Tibial nerve (tissue), 4 donors: Measurements from ENCODE around the gene SLC23A2.

Experiments
- CTCF ChIP-seq, 5 experiments: fragments of 200-600 bp in 3 of 5; fragments of 450-650 bp in 2 of 5; sonication (generic) in 3 of 5; IDR thresholded peaks; one replicate each; pipeline ENCODE4 v1.5.1; 2016 to 2019; ENCODE audit warnings: antibody characterized with exemption in 5 of 5, mild to moderate bottlenecking in 3 of 5, moderate library complexity in 2 of 5
- EP300 ChIP-seq, 2 donors: sonication (generic); formaldehyde crosslinking; IDR thresholded peaks; one replicate each; pipeline ENCODE4 v1.6.1; 2017; ENCODE audit warnings: antibody characterized with exemption in 2 of 2, mild to moderate bottlenecking in 1 of 2
- POLR2A ChIP-seq, 2 donors: fragments of 450-650 bp; IDR thresholded peaks; one replicate each; pipeline ENCODE4 v1.6.1; 2017; ENCODE audit warnings: antibody characterized with exemption in 2 of 2, mild to moderate bottlenecking in 2 of 2, moderate library complexity in 2 of 2

DNA sequence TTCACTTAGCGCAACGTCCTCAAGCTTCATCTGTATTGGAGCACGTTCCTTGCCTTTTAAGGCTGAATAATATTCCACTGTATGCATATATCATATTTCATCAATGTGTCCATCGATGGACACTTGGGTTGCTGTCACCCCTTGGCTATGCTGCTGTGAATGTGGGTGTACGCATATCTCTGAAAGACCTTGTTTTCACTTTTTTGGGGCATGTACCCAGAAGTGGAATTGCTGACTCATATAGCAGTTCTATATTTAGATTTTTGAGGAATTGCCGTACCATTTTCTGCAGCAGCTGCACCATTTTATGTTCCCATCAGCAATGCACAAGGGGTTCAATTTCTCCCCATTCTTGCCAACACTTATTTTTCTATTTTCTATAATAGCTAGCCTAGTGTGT is 22.8 kb upstream of the SLC23A2 start:
- TF ChIP-seq CTCF (IDR thresholded peaks at IDR 0.05): no peak
- no peak for TF ChIP-seq POLR2A (IDR thresholded peaks at IDR 0.05)
- no peak for TF ChIP-seq EP300 (IDR thresholded peaks at IDR 0.05)
